Activated CD4-positive, alpha-beta T cell treated with anti-CD3 and anti-CD28 coated beads, Interleukin-10, Interleukin-2, amounts not matched to agents 100 ng/mL and 50 ng/mL, durations not matched to agents 16 hours and 8 hours (primary cell): ENCODE data around the gene NAPG.
"Not testable (repeated sequence)": the region's sequence is repeated elsewhere in the genome, so short reads cannot be mapped to it uniquely, and the experiment has no call there.

Experiments
- DNase-seq: peaks from one replicate; pipeline ENCODE4 v3.0.0-alpha.2; 2020

Gene NAPG

DNA sequence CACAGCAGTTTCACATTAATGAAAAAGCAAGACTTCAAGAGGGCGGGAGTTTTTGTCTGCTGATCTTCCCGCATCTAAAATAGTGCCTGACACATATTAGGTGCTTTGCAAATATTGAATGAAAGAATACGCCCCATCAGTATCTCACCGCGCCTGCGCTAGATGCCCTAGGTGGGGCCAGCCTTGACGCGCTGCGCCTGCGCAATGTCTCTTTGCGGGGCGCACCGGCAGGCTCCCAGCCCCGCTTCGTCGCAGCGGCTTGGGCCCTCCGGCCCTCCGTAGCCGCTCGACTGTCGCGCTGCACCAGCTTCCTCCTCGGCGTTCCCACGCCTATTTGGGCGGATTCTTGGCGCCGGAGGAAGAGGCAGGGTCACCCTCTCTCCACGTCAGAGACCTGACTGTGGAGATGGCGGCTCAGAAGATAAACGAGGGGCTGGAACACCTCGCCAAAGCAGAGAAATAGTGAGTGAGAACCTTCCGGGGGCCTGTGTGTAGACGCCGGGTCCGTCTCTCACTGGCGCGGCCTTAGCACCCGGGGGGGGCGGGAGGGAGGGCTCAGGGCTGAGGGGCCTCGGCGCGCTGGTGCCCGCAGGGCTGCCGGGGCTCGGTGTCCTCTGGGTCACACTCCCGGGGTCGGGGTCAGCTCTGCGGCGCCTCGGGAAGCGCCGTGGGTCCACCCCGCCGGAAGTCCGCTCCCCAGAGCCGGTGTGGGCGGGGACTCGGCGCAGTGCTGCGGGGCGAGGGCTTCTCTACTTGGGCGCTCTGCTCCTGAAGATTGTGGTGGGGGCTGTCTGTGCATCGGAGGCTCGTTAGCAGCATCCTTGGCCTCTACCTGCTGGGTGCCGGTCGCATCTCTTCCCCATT is at the start of gene NAPG:
Gene NAPG, plus strand, starts transcription at position 331 of the 864 bp plus-strand sequence. Its CDS starts 76 bp downstream, at position 407.
- DNase-seq, result peak; percentile 96

DNA sequence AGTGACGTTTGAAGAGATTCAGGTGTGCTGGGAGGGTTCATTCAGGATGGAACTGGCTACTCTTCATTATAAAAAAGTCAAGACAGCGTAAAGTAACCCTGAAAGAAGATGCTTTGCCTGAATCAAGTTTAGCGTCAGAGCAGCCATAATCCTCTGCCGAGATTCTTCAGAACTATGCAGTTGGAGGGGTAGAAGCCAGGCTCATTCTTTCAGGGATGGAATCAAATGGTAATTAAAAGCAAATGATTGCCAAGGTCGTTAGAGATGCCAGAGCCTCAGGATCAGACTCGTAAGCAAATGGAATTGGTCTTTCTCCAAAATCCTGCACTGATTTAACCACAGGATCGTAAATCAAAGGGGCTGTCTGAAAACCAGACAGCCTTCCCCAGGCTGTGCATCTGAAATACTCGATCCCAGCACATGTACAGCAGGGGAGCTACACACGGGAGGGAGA is 49.5 kb upstream of the NAPG start:
- no peak for DNase-seq

- no peak for DNase-seq
These were observed 48.5 kb upstream of the NAPG start for GRCh38 chr18:10477121-10477862.

DNA sequence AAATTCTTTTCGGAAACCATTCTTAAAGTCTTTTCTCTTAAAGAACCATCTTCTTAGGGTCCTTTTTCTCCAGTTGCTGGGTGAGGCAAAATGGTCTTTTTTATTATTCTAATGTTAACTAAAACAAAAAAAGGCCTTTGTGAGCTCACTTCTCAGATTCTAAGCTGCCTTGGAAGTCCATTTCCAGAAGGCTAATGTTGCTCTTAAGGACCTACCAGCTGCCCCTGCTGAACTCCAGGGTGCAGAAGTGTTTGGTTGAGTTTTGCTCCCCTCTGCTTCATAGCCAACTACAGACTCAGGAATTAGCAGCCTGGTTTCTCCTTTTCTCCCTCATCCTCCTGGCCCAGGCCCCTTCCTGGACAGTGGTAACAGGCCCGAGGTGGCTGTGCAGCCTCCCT is 48.0 kb upstream of the NAPG start:
- DNase-seq, result no peak

DNA sequence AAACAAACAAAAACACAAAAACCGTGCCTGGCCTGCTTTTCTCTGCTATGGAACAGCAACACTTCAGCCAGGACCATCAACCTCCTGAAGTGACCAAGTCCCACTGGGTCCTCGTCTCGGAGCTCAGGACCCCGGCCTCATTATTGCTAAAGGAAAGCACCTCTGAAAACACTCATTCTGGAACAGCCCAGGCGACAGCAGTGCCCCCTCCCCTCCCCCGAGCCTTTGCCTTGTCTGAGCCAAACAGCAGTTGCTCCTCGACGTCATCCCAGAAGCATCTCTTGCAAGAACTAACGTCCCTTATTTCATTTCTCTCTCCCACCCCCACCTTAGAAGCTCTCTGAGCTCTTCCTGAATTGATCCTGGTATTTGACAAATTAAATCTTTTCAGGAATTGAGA is 44.0 kb upstream of the NAPG start:
- no peak for DNase-seq

GRCh38 chr18:10482363-10482984 is 43.4 kb upstream of the NAPG start:
- DNase-seq, result no peak

- peak; percentile 13 for DNase-seq
These were observed 42.6 kb upstream of the NAPG start for GRCh38 chr18:10482985-10483949.

GRCh38 chr18:10485475-10485874 is 40.4 kb upstream of the NAPG start:
- no peak for DNase-seq

DNA sequence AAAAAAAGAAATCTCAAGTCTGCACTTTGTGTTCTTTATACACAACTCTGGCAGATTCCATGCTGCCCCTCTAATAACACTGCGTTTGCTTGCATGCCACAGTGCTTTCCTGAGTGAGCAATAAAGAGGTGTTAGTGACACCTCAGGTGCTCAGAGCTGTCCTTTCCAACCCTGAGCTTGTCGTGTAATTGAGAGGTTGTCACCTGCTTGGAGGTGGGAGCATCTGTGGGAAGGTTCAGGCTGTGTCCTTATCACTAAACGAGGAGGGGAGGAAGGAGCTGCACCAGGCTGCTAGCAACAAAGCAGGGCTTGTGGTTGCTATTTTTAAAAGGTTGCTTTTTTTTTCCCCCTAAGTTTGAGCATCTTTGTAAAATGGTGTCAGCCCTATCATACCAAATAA is 39.5 kb upstream of the NAPG start:
- DNase-seq, result no peak

GRCh38 chr18:10487154-10487553 is 38.7 kb upstream of the NAPG start:
- no peak for DNase-seq

DNA sequence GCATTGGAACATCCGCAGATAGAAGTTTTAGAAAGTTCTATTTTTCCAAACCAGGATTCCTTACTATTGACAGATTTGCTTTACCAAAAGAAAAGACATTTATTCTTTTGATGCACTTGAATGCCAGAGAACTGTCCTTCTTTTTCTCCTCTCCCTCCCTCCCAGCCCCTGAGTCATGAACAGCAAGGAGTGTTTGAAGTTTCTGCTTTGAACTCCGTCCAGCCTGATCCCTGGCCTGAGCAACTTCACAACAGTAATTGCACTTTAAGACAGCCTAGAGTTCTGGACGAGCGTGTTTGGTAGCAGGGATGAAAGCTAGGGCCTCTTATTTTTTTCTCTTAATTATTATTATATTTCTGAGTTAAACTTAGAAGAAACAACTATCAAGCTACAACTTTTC is 37.8 kb upstream of the NAPG start:
- no peak for DNase-seq

DNA sequence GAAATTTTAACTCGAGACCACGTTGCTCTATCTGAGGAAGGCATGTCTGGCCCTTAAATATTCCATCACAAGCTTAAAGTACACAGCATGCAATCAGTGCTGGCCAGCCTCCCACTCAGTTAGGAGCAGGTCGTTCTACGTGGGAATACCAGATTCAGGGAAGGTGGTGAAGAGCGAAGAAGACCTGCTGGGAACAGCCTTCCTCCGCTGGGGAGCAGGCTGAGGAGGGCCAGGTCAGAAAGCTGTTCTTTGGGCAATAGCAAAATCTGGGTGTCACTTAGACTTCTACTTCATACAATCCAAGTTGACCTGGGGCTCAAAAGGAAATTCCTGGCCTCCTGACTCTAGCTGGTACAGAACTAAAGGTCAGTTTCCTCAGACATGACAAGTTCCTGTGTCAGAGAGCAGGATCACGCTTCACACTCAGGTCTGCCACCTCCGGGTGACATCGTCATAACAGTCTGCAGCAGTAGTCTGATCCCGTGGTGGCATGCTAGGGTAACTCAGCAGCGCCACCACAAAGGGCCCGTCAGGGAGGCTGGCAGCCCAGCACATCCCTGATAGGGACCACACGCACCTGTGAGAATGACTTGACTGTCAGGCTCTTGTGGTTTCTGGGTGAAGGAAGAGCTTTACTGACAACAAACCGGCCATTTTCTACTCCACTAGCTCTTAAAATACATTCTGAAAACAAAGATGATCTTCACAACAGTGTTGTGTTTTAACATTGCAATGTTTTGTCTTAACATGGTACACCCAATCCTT is 35.2 kb upstream of the NAPG start:
- peak; percentile 81 for DNase-seq

DNA sequence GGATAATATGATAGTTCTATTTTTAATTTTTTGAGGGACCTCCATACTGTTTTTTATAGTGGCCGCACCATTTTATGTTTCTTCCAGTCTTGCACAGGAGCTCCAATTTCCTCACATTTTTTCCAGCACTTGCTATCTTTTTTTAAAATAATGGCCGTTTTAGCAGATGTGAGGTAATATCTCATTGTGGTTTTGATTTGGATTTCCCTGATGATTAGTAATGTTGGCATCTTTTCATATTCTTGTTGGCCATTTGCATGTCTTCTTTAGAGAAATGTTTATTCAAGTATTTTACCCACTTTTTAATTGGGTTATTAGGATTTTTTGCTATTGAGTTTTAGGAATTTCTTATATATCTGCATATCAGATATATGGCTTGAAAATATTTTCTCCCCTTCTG is 29.9 kb upstream of the NAPG start:
- no peak for DNase-seq

DNA sequence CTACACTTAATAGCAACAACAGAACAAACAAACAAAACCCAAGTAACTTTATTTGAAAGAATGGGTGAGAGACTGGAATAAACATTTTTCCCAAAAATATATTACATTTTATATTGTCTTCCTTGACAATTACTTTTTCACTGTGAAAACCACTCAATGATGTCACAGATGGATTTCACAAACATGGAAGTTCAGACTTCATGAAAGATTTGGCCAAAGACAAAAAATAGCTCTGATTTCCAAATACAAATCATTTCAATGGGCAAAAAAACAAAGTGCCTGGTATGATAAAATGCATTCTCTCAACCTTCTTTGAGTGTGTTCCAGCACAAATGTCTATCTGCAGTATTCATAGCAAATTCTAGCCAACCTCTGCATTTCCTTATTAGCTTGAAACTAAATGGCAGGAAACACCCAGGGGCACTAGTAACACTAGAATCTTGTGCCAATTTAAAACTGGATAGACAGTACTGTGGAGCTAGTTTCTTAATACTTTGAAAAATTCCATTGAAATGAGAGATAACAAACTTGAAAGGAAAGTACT is 28.5 kb upstream of the NAPG start:
- DNase-seq, result no peak

GRCh38 chr18:10499230-10499629 is 26.6 kb upstream of the NAPG start:
- DNase-seq, result peak; percentile 50

DNA sequence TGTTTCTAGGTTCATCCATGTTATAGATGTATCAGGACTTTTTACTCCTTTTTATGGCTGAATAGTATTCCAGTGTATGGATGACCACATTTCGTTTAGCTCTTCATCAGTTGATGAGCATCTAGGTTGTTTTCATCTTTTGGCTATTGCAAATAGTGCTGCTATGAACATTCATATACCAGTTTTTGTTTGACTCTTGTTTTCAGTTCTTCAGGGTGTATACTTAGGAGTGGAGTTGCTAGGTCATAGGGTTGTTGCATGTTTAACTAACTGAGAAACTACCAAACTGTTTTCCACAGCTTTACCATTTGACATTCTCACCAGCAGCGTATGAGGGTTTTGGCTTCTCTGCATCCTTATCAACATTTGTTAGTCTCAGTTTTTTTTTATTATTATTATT is 25.8 kb upstream of the NAPG start:
- no peak for DNase-seq

- DNase-seq, result no peak
These were observed 21.1 kb upstream of the NAPG start for GRCh38 chr18:10504723-10505122.

GRCh38 chr18:10505892-10506291 is 19.9 kb upstream of the NAPG start:
- not testable (repeated sequence) for DNase-seq

- no peak for DNase-seq
These were observed 17.2 kb upstream of the NAPG start for GRCh38 chr18:10508591-10508990.

DNA sequence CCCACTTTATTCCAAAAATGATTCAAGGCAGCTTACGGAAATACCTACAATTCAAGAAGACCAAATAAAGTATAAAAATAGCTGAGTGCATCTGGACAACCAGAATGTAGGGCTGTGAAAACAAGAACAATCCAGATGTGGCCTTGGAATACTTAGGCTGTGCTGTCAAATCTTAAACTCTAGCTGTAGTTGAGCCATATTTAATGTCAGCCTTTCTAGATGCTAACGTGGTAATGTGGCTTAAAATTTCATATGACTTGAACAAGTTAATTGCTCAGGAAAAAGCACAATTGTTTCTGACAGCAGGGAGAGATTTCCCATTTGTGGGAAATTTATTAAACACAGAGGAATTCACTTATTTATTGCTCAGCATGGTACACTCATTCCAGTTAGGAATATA is 14.6 kb upstream of the NAPG start:
- DNase-seq, result no peak

DNA sequence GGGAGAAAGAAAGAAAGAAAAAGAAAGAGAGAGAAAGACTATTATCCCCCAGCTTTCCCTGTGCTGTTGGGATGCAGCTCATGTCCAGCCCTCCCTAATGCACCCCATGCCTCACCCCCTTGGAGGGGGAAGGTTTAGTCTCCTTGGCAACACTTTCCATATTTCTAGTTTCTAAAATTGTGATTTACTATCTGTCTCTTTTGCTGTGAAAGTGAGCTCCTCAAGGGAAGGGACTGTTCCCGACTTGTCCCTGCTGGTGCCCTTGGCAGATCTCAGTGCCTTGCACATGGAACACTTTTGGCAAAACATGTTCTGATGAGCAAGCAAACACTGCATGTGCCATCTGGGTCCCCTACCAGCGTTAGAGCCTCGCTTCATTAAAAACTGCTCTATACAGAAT is 11.7 kb upstream of the NAPG start:
- DNase-seq, result no peak
